ENCODE results near the gene HIGD1B.

DNA sequence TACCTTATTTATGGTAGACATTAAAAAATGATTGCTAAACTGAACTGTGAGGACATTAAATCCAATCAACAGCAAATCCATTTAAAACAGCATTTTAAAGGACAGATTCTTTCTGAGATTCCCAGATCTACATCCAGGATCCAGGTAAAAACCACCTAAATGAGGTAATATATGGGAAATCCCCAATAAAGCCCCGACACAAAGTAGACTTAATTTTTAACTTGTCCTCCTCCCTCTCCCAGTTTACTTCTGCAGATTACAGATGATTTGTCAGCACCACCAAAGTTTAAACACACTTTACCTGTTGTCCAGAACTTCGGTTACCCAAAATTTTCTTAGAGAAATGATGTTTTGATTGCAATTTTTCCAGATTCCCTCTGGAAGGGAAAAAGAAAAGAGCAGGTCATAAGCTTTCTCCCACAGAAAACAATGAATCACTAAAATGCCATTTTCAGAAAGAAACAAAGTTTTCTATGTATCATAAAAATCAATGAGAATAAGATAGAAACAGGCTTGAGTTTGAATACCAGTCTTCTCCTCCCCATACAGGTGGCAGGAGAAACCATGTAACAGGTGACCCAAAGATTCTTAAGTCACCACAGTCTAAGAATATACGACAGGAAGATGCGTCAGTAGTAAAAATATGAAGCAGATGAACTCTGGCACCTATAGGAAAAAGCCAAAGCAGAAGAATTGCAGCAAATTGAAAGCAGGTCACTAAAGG, 40.4 kb upstream of the HIGD1B start:
- TF ChIP-seq, protein P1, sequence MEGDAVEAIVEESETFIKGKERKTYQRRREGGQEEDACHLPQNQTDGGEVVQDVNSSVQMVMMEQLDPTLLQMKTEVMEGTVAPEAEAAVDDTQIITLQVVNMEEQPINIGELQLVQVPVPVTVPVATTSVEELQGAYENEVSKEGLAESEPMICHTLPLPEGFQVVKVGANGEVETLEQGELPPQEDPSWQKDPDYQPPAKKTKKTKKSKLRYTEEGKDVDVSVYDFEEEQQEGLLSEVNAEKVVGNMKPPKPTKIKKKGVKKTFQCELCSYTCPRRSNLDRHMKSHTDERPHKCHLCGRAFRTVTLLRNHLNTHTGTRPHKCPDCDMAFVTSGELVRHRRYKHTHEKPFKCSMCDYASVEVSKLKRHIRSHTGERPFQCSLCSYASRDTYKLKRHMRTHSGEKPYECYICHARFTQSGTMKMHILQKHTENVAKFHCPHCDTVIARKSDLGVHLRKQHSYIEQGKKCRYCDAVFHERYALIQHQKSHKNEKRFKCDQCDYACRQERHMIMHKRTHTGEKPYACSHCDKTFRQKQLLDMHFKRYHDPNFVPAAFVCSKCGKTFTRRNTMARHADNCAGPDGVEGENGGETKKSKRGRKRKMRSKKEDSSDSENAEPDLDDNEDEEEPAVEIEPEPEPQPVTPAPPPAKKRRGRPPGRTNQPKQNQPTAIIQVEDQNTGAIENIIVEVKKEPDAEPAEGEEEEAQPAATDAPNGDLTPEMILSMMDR (IDR thresholded peaks at IDR 0.05) = no peak
- TF ChIP-seq POLR2AphosphoS5 (IDR thresholded peaks at IDR 0.05) = no peak
